ENCODE data around the gene SLC51A.
A peak's percentile ranks its signal among the peaks of the same experiment; 100 is the strongest.
"Not testable (repeated sequence)": the region's sequence is repeated elsewhere in the genome, so short reads cannot be mapped to it uniquely, and the experiment has no call there.

SLC51A gene

GRCh38 chr3:196180346-196180745, 36.0 kb upstream of the SLC51A start:
- Histone ChIP-seq H3K23ac (ENCODE audit: low read depth, low read length, poor library complexity) (no peak overlapping the region), H3K79me1 (ENCODE audit: low read depth, low read length) (no peaks in the 10 kb centered on the region), H2BK12ac (ENCODE audit: low read length) (no peak overlapping the region), H3K36me3 (replicated peaks in 1 of 2; ENCODE audit: control insufficient read depth in 2 of 2, insufficient read depth in 2 of 2, low read length in 2 of 2) (no peaks in the 10 kb centered on the region), H2BK5ac (ENCODE audit: low read length) (no peak overlapping the region), H4K91ac (ENCODE audit: low read depth, low read length, poor library complexity) (no peak overlapping the region), H3K4me3 (ENCODE audit: low read length in 2 of 2) (no peak overlapping the region), H3K27me3 (ENCODE audit: control insufficient read depth in 3 of 3, insufficient read depth in 3 of 3, low read depth in 1 of 3, low read length in 3 of 3) (peaks cover 0 to 4% (median 1%) of the 10 kb centered on the region in 3 experiments), H2BK15ac (ENCODE audit: low read length) (peak overlapping the region; percentile 12), H3K14ac (ENCODE audit: low read length) (no peak overlapping the region), H3K4me2 (ENCODE audit: insufficient read depth, low read length, poor library complexity, severe bottlenecking) (no peak overlapping the region), H3K27ac (replicated peaks; ENCODE audit: low read length) (no peak overlapping the region), H3K18ac (ENCODE audit: low read length) (peak overlapping the region; percentile 31), H3K4me1 (ENCODE audit: control insufficient read depth in 2 of 2, insufficient read depth in 1 of 2, low read depth in 1 of 2, low read length in 2 of 2) (peaks cover 6 to 8% of the 10 kb centered on the region in 2 donors), H3K4ac (ENCODE audit: low read length) (no peak overlapping the region), H2AK5ac (ENCODE audit: low read depth, low read length) (peak overlapping the region; percentile 19), H3K9ac (ENCODE audit: low read depth, low read length, poor library complexity) (no peak overlapping the region), H4K8ac (ENCODE audit: low read depth, low read length) (no peak overlapping the region), H3K9me3 (replicated peaks in 1 of 2; ENCODE audit: control insufficient read depth in 2 of 2, insufficient read depth in 1 of 2, low read depth in 1 of 2, low read length in 2 of 2) (no peaks in the 10 kb centered on the region), H2BK120ac (ENCODE audit: low read depth, low read length) (no peak overlapping the region), H2AFZ (ENCODE audit: low read length) (peak overlapping the region; percentile 75)
- no CpG with 5 or more reads among the region's 9 CpGs for WGBS, 2 donors (ENCODE audit: extremely low coverage in 2 of 2, insufficient read length in 2 of 2, insufficient replicate concordance in 1 of 2)
- no peak for DNase-seq (ENCODE audit: low spot score)

- Histone ChIP-seq H3K27me3 (ENCODE audit: control insufficient read depth in 3 of 3, insufficient read depth in 3 of 3, low read depth in 1 of 3, low read length in 3 of 3) (peaks cover 0 to 1% (median 0%) of the 10 kb centered on the region in 3 experiments), H3K9ac (ENCODE audit: low read depth, low read length, poor library complexity) (no peak overlapping the region), H3K23ac (ENCODE audit: low read depth, low read length, poor library complexity) (no peak overlapping the region), H3K4ac (ENCODE audit: low read length) (no peak overlapping the region), H3K4me1 (ENCODE audit: control insufficient read depth in 2 of 2, insufficient read depth in 1 of 2, low read depth in 1 of 2, low read length in 2 of 2) (peaks cover 6 to 8% of the 10 kb centered on the region in 2 donors), H3K79me1 (ENCODE audit: low read depth, low read length) (no peaks in the 10 kb centered on the region), H3K4me3 (ENCODE audit: low read length in 2 of 2) (no peak overlapping the region), H3K27ac (replicated peaks; ENCODE audit: low read length) (no peak overlapping the region), H2BK12ac (ENCODE audit: low read length) (no peak overlapping the region), H3K9me3 (replicated peaks in 1 of 2; ENCODE audit: control insufficient read depth in 2 of 2, insufficient read depth in 1 of 2, low read depth in 1 of 2, low read length in 2 of 2) (no peaks in the 10 kb centered on the region), H4K8ac (ENCODE audit: low read depth, low read length) (no peak overlapping the region), H2AFZ (ENCODE audit: low read length) (no peak overlapping the region), H3K4me2 (ENCODE audit: insufficient read depth, low read length, poor library complexity, severe bottlenecking) (no peak overlapping the region), H2AK5ac (ENCODE audit: low read depth, low read length) (no peak overlapping the region), H3K18ac (ENCODE audit: low read length) (peak overlapping the region; percentile 65), H2BK120ac (ENCODE audit: low read depth, low read length) (no peak overlapping the region), H3K14ac (ENCODE audit: low read length) (no peak overlapping the region), H3K36me3 (replicated peaks in 1 of 2; ENCODE audit: control insufficient read depth in 2 of 2, insufficient read depth in 2 of 2, low read length in 2 of 2) (no peaks in the 10 kb centered on the region), H2BK5ac (ENCODE audit: low read length) (no peak overlapping the region), H2BK15ac (ENCODE audit: low read length) (no peak overlapping the region), H4K91ac (ENCODE audit: low read depth, low read length, poor library complexity) (no peak overlapping the region)
- no CpG with 5 or more reads among the region's 10 CpGs for WGBS, 2 donors (ENCODE audit: extremely low coverage in 2 of 2, insufficient read length in 2 of 2, insufficient replicate concordance in 1 of 2)
- DNase-seq (ENCODE audit: low spot score): no peak
Measured at GRCh38 chr3:196181127-196181546, 35.2 kb upstream of the SLC51A start.

- H2BK120ac ChIP-seq (ENCODE audit: low read depth, low read length); H2BK5ac ChIP-seq (ENCODE audit: low read length); H2BK12ac ChIP-seq (ENCODE audit: low read length); H3K9ac ChIP-seq (ENCODE audit: low read depth, low read length, poor library complexity); H3K18ac ChIP-seq (ENCODE audit: low read length); DNase-seq (ENCODE audit: low spot score); H3K27me3 ChIP-seq (ENCODE audit: control insufficient read depth in 3 of 3, insufficient read depth in 3 of 3, low read depth in 1 of 3, low read length in 3 of 3); H2BK15ac ChIP-seq (ENCODE audit: low read length); H2AFZ ChIP-seq (ENCODE audit: low read length); H3K14ac ChIP-seq (ENCODE audit: low read length); H3K23ac ChIP-seq (ENCODE audit: low read depth, low read length, poor library complexity); H4K8ac ChIP-seq (ENCODE audit: low read depth, low read length); H3K4ac ChIP-seq (ENCODE audit: low read length); H3K4me3 ChIP-seq (ENCODE audit: low read length in 2 of 2); H2AK5ac ChIP-seq (ENCODE audit: low read depth, low read length); H3K4me2 ChIP-seq (ENCODE audit: insufficient read depth, low read length, poor library complexity, severe bottlenecking); H4K91ac ChIP-seq (ENCODE audit: low read depth, low read length, poor library complexity); H3K9me3 ChIP-seq (replicated peaks in 1 of 2; ENCODE audit: control insufficient read depth in 2 of 2, insufficient read depth in 1 of 2, low read depth in 1 of 2, low read length in 2 of 2); H3K36me3 ChIP-seq (replicated peaks in 1 of 2; ENCODE audit: control insufficient read depth in 2 of 2, insufficient read depth in 2 of 2, low read length in 2 of 2); H3K27ac ChIP-seq (replicated peaks; ENCODE audit: low read length); H3K79me1 ChIP-seq (ENCODE audit: low read depth, low read length): not testable (repeated sequence)
- peaks cover 16 to 17% of the 10 kb centered on the region in 2 donors for H3K4me1 ChIP-seq (ENCODE audit: control insufficient read depth in 2 of 2, insufficient read depth in 1 of 2, low read depth in 1 of 2, low read length in 2 of 2)
- no CpG with 5 or more reads among the region's 4 CpGs for WGBS, 2 donors (ENCODE audit: extremely low coverage in 2 of 2, insufficient read length in 2 of 2, insufficient replicate concordance in 1 of 2)
Measured at GRCh38 chr3:196184169-196184432, 32.2 kb upstream of the SLC51A start.

- H3K4me3 ChIP-seq (ENCODE audit: low read length in 2 of 2): no peak overlapping the region
- H3K18ac ChIP-seq (ENCODE audit: low read length): no peak overlapping the region
- no CpG with 5 or more reads among the region's 15 CpGs for WGBS, 2 donors (ENCODE audit: extremely low coverage in 2 of 2, insufficient read length in 2 of 2, insufficient replicate concordance in 1 of 2)
- H2BK5ac ChIP-seq (ENCODE audit: low read length): no peak overlapping the region
- no peaks in the 10 kb centered on the region for H3K36me3 ChIP-seq (replicated peaks in 1 of 2; ENCODE audit: control insufficient read depth in 2 of 2, insufficient read depth in 2 of 2, low read length in 2 of 2)
- no peak overlapping the region for H3K27ac ChIP-seq (replicated peaks; ENCODE audit: low read length)
- no peak overlapping the region for H3K4ac ChIP-seq (ENCODE audit: low read length)
- H3K27me3 ChIP-seq (ENCODE audit: control insufficient read depth in 3 of 3, insufficient read depth in 3 of 3, low read depth in 1 of 3, low read length in 3 of 3): no peaks in the 10 kb centered on the region
- H2AK5ac ChIP-seq (ENCODE audit: low read depth, low read length): peak overlapping the region; percentile 53
- H2AFZ ChIP-seq (ENCODE audit: low read length): no peak overlapping the region
- no peak overlapping the region for H3K9ac ChIP-seq (ENCODE audit: low read depth, low read length, poor library complexity)
- peaks cover 10 to 12% of the 10 kb centered on the region in 2 donors for H3K4me1 ChIP-seq (ENCODE audit: control insufficient read depth in 2 of 2, insufficient read depth in 1 of 2, low read depth in 1 of 2, low read length in 2 of 2)
- H3K79me1 ChIP-seq (ENCODE audit: low read depth, low read length): no peaks in the 10 kb centered on the region
- no peak overlapping the region for H3K4me2 ChIP-seq (ENCODE audit: insufficient read depth, low read length, poor library complexity, severe bottlenecking)
- H4K8ac ChIP-seq (ENCODE audit: low read depth, low read length): no peak overlapping the region
- no peak overlapping the region for H4K91ac ChIP-seq (ENCODE audit: low read depth, low read length, poor library complexity)
- no peak overlapping the region for H3K23ac ChIP-seq (ENCODE audit: low read depth, low read length, poor library complexity)
- no peak for DNase-seq (ENCODE audit: low spot score)
- H2BK12ac ChIP-seq (ENCODE audit: low read length): peak overlapping the region; percentile 4
- peak overlapping the region; percentile 93 for H2BK15ac ChIP-seq (ENCODE audit: low read length)
- H3K9me3 ChIP-seq (replicated peaks in 1 of 2; ENCODE audit: control insufficient read depth in 2 of 2, insufficient read depth in 1 of 2, low read depth in 1 of 2, low read length in 2 of 2): no peaks in the 10 kb centered on the region
- H2BK120ac ChIP-seq (ENCODE audit: low read depth, low read length): no peak overlapping the region
- peak overlapping the region; percentile 63 for H3K14ac ChIP-seq (ENCODE audit: low read length)
Measured at GRCh38 chr3:196184881-196185280, 31.5 kb upstream of the SLC51A start.
